Astrocyte of the spinal cord (primary cell): ENCODE results near the gene UBE2S.
"Not testable (repeated sequence)": the region's sequence is repeated elsewhere in the genome, so short reads cannot be mapped to it uniquely, and the experiment has no call there.

ENCODE experiments used
- DNase-seq: peaks from one replicate; pipeline ENCODE4 v3.0.0; 2011; ENCODE audit warnings: low read depth, low spot score
- H3K4me3 ChIP-seq: 2 replicates; pipeline ENCODE4 v1.5.1; 2011; ENCODE audit warnings: low read depth, mild to moderate bottlenecking, low read length, moderate library complexity
- in situ Hi-C: cut with HindIII; loops from 2 replicates; pipeline ENCODE4 v1.10.0; 2017; ENCODE audit warnings: low sequenced_read_pairs
- TF ChIP-seq, protein P1 (sequence below): IDR thresholded peaks from 2 replicates; pipeline ENCODE4 v1.5.1; 2012; ENCODE audit warnings: low read depth, mild to moderate bottlenecking, low read length, inconsistent platforms

The UBE2S gene

DNA sequence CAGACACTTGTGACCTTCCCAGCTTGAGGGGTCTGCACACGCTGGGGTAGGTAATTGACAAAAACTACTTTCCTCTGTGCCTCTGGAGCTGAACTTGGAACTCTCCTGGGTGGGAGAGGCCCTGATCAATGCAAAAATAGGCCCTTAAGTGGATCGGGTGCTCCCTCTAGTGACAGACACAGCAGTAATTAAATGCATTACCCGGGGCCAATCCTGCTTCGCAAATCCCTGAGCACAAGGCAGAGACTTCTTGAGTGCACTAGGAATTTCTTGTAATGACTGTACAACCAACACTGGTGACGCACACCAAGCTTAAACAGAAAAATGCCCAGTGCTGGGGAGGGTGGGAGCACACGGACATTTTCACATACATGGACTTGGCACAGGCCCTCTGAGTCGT lies 10.6 kb upstream of the UBE2S start:
- in situ Hi-C loops, result no loop called here

DNA sequence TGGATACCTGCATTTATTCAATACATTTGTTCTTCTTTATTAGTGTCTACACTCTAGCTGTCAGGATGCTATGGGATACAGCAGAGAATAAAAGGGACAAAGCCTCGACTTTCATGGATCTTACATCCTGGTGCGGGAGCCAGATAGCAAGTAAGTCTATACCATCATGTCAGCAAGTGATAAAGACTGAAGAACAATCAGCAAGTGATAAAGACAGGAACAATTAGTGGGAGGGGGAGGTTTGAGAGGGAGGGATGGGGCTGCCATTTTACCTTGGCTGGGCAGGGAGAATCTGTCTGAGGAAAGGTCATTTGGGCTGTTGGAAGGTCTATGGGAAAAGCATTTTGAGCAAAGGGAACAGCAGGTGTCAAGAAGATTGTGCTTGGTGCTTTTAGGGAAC lies 2.6 kb upstream of the UBE2S start:
- H3K4me3 ChIP-seq, result no peak overlapping the region
- no peak for DNase-seq
- in situ Hi-C loops, result no loop called here
- TF ChIP-seq, protein P1, sequence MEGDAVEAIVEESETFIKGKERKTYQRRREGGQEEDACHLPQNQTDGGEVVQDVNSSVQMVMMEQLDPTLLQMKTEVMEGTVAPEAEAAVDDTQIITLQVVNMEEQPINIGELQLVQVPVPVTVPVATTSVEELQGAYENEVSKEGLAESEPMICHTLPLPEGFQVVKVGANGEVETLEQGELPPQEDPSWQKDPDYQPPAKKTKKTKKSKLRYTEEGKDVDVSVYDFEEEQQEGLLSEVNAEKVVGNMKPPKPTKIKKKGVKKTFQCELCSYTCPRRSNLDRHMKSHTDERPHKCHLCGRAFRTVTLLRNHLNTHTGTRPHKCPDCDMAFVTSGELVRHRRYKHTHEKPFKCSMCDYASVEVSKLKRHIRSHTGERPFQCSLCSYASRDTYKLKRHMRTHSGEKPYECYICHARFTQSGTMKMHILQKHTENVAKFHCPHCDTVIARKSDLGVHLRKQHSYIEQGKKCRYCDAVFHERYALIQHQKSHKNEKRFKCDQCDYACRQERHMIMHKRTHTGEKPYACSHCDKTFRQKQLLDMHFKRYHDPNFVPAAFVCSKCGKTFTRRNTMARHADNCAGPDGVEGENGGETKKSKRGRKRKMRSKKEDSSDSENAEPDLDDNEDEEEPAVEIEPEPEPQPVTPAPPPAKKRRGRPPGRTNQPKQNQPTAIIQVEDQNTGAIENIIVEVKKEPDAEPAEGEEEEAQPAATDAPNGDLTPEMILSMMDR, result no peak

More for the DNA sequence above, 10.6 kb upstream of the UBE2S start:
- no peak overlapping the region for H3K4me3 ChIP-seq
- peak; percentile 82 for DNase-seq
- TF ChIP-seq, protein P1, result peak; percentile 77

DNA sequence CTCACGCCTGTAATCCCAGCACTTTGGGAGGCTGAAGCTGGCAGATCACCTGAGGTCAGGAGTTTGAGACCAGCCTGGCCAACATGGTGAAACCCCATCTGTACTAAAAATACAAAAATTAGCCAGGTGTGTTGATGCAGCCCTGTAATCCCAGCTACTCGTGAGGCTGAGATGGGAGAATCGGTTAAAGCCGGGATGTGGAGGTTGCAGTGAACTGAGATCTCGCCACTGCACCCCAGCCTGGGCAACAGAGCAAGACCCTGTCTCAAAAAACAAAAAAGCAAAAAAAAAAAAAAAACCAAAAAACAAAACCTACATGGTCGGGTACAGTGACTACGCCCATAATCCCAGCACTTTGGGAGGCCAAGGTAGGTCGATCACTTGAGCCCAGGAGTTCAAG lies 1.6 kb upstream of the UBE2S start:
- in situ Hi-C loops, DNase-seq, H3K4me3 ChIP-seq: not testable (repeated sequence)

DNA sequence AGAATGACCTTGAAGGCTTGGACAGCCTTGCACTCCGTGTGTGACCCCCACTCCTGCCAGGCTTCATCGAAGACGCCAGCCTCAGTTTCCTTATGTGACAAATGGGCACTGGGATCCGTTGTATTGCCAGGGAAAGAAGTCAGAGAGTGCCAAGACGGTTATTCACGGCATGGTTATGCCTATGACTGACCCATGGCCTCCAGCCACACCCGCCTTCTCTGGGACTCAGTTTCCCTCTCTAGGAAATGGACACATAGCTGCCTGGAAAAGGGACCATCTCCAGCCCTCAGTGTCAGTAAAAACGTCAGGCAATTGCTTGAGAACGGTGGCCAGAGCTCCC lies 915 bp upstream of the UBE2S start:
- TF ChIP-seq, protein P1, result no peak
- in situ Hi-C loops, result no loop called here
- H3K4me3 ChIP-seq, result peak overlapping the region; percentile 36
- no peak for DNase-seq

DNA sequence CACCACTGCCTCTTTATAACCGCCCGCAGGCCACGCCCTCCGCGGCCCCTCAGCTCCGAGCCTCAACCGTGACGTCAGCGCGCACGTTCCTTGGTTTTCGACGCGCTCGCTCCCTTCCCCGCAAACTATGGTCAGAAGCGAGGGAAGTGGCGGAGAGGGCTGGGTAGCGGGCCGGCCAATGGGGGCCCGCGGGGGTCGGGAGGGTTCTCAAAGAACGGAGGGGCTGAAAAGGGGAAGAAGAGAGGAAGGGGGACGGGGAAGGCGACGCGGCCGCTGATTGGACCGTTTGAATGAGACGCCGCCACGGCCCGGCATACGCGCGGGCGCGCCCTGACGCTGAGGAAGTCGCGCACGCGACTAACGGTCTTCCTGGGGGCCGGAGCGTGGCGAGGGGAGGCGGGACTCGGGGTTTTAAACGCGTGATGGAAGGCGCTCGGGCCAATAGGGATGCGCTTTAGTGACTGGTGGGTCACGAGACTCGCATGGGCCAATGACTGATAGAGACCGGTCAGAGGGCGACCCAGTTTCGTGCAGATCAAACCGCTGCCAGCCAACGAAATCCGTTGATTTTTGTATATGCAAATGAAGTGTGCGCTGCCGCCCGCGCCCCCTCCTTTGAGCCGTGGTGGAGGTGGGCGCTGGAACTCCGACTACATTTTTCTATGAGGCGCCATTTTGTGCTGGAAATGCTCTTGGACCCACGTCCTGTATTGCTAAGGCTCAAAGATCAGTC lies 378 bp upstream of the UBE2S start:
- DNase-seq, result peak; percentile 100
- TF ChIP-seq, protein P1, result no peak
- peak overlapping the region; percentile 51 for H3K4me3 ChIP-seq
- in situ Hi-C loops, result no loop called here

DNA sequence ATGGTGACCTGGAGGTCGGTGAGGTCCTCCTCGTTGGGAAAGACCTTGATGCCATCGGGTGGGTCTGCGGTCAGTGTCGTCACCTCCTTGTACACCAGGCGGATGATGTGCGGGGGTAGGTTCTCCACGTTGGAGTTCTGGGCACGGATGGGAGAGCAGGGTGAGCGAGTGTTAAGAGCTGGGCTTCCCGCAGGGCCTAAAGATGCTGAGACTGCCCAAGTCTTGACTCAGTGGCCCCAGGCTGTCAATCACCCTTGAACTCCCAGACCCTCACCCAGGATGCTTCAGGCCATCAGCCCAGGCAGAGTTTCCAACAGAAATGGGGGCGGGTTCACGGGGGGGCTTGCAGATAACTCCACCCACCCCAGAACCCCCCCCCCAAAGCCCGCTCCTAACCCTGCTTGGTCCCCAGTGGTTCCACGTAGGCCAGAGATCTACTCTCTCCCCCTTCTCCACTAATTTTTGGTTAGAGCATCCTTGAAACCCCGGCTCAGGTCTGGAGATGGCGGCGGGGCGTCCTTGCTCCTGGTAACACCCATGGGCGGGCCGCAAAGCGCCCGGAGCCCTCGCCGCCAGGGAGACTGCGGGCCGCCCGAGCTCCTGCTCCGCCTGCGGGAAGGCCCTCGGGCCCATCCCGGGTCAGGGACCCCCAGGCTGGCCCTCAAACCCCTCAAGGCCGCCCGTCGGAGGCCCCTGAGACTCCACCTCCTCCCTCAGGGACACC lies 600 bp downstream of the UBE2S start:
- TF ChIP-seq, protein P1, result no peak
- peak overlapping the region; percentile 80 for H3K4me3 ChIP-seq
- peak; percentile 25 for DNase-seq
- in situ Hi-C loops, result no loop called here
